H1 (cell line): ENCODE data around the gene RHOBTB1. TPM values are rescaled to one million over a fixed set of nuclear protein-coding genes. Genes with fewer than 3 reads are reported as not detected.

Experiments
- CTCF ChIA-PET: fragments of 300-600 bp; sonication (Branson Sonifier 250); formaldehyde crosslinking; loops from one replicate; lab custom pipeline; 2021; ENCODE audit not compliant: partially characterized antibody; lab: Charles Lee
- POLR2A ChIA-PET: fragments of 300-600 bp; sonication (Branson Sonifier 250); formaldehyde crosslinking; loops from one replicate; lab custom pipeline; 2021; ENCODE audit warnings: inconsistent platforms; ENCODE audit not compliant: partially characterized antibody; lab: Charles Lee
- DNase-seq, 2 experiments: peaks; one replicate each; pipeline versions ENCODE4 v3.0.0 to v3.0.0-alpha.2; 2010 to 2022; ENCODE audit warnings: low spot score in 2 of 2, low read depth in 1 of 2, mixed read lengths in 1 of 2
- FAIRE-seq: peaks from 2 replicates; lab custom pipeline; 2011; peaks lifted over from hg19 to GRCh38; lab: Jason Lieb, UNC
- H2AFZ ChIP-seq: 2 replicates; pipeline ENCODE4 v1.8.1; 2012; ENCODE audit warnings: low read length, inconsistent platforms
- H2AK5ac ChIP-seq: 2 replicates; pipeline ENCODE4 v1.6.1; 2013; ENCODE audit warnings: low read depth, low read length
- H2BK120ac ChIP-seq: replicated peaks from 2 replicates; pipeline ENCODE3; 2013; ENCODE audit warnings: low read depth, low read length, inconsistent platforms
- H2BK12ac ChIP-seq: 2 replicates; pipeline ENCODE4 v1.6.1; 2013; ENCODE audit warnings: low read depth, low read length
- H2BK15ac ChIP-seq: 2 replicates; pipeline ENCODE4 v1.6.1; 2013; ENCODE audit warnings: low read length
- H2BK20ac ChIP-seq: 2 replicates; pipeline ENCODE4 v1.6.1; 2013; ENCODE audit warnings: low read length
- H2BK5ac ChIP-seq: 2 replicates; pipeline ENCODE4 v1.6.1; 2013; ENCODE audit warnings: low read depth, low read length
- H3K14ac ChIP-seq: 2 replicates; pipeline ENCODE4 v1.6.1; 2013; ENCODE audit warnings: inconsistent platforms; ENCODE audit not compliant: insufficient read length
- H3K18ac ChIP-seq: 2 replicates; pipeline ENCODE4 v1.6.1; 2013; ENCODE audit warnings: low read length; ENCODE audit errors: extremely low read depth
- H3K23ac ChIP-seq: 2 replicates; pipeline ENCODE4 v1.6.1; 2013; ENCODE audit warnings: inconsistent platforms; ENCODE audit not compliant: insufficient read length
- H3K23me2 ChIP-seq: 2 replicates; pipeline ENCODE4 v1.6.1; 2013; ENCODE audit warnings: low read depth, low read length
- H3K27ac ChIP-seq: 2 replicates; pipeline ENCODE4 v1.6.1; 2011; ENCODE audit warnings: low read depth, low read length, inconsistent platforms
- H3K27me3 ChIP-seq, 4 experiments: replicated peaks in 1 of 4; 1 replicate in 1 of 4; 2 replicates in 3 of 4; pipeline versions ENCODE4 v1.6.1 to v1.8.1; 2011 to 2013; ENCODE audit warnings: low read length in 3 of 4, mild to moderate bottlenecking in 3 of 4, inconsistent platforms in 2 of 4, mixed read lengths in 2 of 4, moderate library complexity in 1 of 4; ENCODE audit not compliant: control insufficient read depth in 3 of 4, insufficient read depth in 3 of 4; ENCODE audit errors: extremely low read depth in 1 of 4
- H3K36me3 ChIP-seq, 4 experiments: 2 replicates each; pipeline versions ENCODE4 v1.6.1 to v1.8.1; 2011 to 2013; ENCODE audit warnings: mild to moderate bottlenecking in 4 of 4, low read length in 3 of 4, moderate library complexity in 2 of 4, control low read depth in 1 of 4, inconsistent platforms in 1 of 4; ENCODE audit not compliant: insufficient read depth in 4 of 4, control insufficient read depth in 2 of 4
- H3K4ac ChIP-seq: replicated peaks from 2 replicates; pipeline ENCODE3; 2013; ENCODE audit warnings: low read length, low read depth, mixed read lengths, inconsistent platforms; ENCODE audit not compliant: insufficient read length
- H3K4me1 ChIP-seq, 4 experiments: replicated peaks in 1 of 4; 1 replicate in 1 of 4; 2 replicates in 3 of 4; pipeline versions ENCODE4 v1.6.1 to v1.8.1; 2011 to 2013; ENCODE audit warnings: low read length in 3 of 4, inconsistent platforms in 2 of 4, mixed read lengths in 1 of 4; ENCODE audit not compliant: insufficient read depth in 4 of 4, control insufficient read depth in 3 of 4
- H3K4me2 ChIP-seq, 2 experiments: 2 replicates each; pipeline versions ENCODE4 v1.6.1 to v1.8.1; 2011 to 2013; ENCODE audit warnings: low read depth in 2 of 2, low read length in 2 of 2, control low read depth in 1 of 2, inconsistent platforms in 1 of 2, mild to moderate bottlenecking in 1 of 2; ENCODE audit not compliant: insufficient read depth in 1 of 2
- H3K4me3 ChIP-seq, 4 experiments: fragments of 200-600, 300-600 bp in 1 of 4; sonication (generic), shearing (Covaris generic), sonication (Bioruptor Twin) in 1 of 4; 2 replicates each; pipeline versions ENCODE4 v1.5.1 to v1.8.1; 2011 to 2016; ENCODE audit warnings: low read length in 4 of 4, low read depth in 3 of 4, control low read depth in 2 of 4, inconsistent platforms in 2 of 4, mild to moderate bottlenecking in 2 of 4, mixed read lengths in 1 of 4, moderate library complexity in 1 of 4; ENCODE audit not compliant: insufficient read depth in 2 of 4; ENCODE audit errors: extremely low read depth in 1 of 4
- H3K56ac ChIP-seq: replicated peaks from 2 replicates; pipeline ENCODE3; 2013; ENCODE audit warnings: low read depth, mild to moderate bottlenecking, mixed read lengths, low read length, inconsistent platforms; ENCODE audit not compliant: insufficient read length
- H3K79me1 ChIP-seq: 2 replicates; pipeline ENCODE4 v1.6.1; 2013; ENCODE audit warnings: low read depth, low read length, control low read depth
- H3K79me2 ChIP-seq, 2 experiments: 2 replicates each; pipeline versions ENCODE4 v1.6.1 to v1.8.1; 2012 to 2013; ENCODE audit warnings: low read length in 2 of 2, mild to moderate bottlenecking in 2 of 2, inconsistent platforms in 1 of 2; ENCODE audit not compliant: insufficient read depth in 2 of 2, control insufficient read depth in 1 of 2
- H3K9ac ChIP-seq, 4 experiments: replicated peaks in 1 of 4; 1 replicate in 1 of 4; 2 replicates in 3 of 4; pipeline versions ENCODE4 v1.6.1 to v1.8.1; 2011 to 2013; ENCODE audit warnings: low read depth in 3 of 4, low read length in 3 of 4, control low read depth in 2 of 4, mild to moderate bottlenecking in 2 of 4, moderate library complexity in 2 of 4, inconsistent platforms in 1 of 4; ENCODE audit errors: extremely low read depth in 1 of 4
- H3K9me3 ChIP-seq, 2 experiments: 2 replicates each; pipeline versions ENCODE4 v1.6.1 to v1.8.1; 2012 to 2013; ENCODE audit warnings: mild to moderate bottlenecking in 2 of 2, moderate library complexity in 2 of 2, control low read depth in 1 of 2, inconsistent platforms in 1 of 2, low read depth in 1 of 2, low read length in 1 of 2, mixed read lengths in 1 of 2; ENCODE audit not compliant: insufficient read depth in 2 of 2
- H4K20me1 ChIP-seq, 2 experiments: replicated peaks in 1 of 2; 2 replicates each; pipeline versions ENCODE3 to v1.8.1; 2011 to 2013; ENCODE audit warnings: inconsistent platforms in 2 of 2, low read length in 2 of 2, mild to moderate bottlenecking in 1 of 2; ENCODE audit not compliant: insufficient read depth in 2 of 2, control insufficient read depth in 1 of 2
- H4K5ac ChIP-seq: 2 replicates; pipeline ENCODE4 v1.6.1; 2013; ENCODE audit warnings: low read length, low read depth, mixed read lengths, inconsistent platforms; ENCODE audit not compliant: insufficient read length
- H4K8ac ChIP-seq: 2 replicates; pipeline ENCODE4 v1.8.0; 2013; ENCODE audit warnings: mild to moderate bottlenecking, moderate library complexity, low read length, inconsistent platforms; ENCODE audit not compliant: insufficient read depth; ENCODE audit errors: extremely low read depth
- H4K91ac ChIP-seq: replicated peaks from 2 replicates; pipeline ENCODE3; 2013; ENCODE audit warnings: low read length, mixed read lengths, inconsistent platforms; ENCODE audit not compliant: insufficient read length
- ATF3 ChIP-seq: IDR thresholded peaks from 2 replicates; pipeline ENCODE4 v1.6.1; 2011; ENCODE audit warnings: low read depth, mild to moderate bottlenecking, low read length; ENCODE audit not compliant: insufficient read depth
- CBX5 ChIP-seq: fragments of 300-800, 300-1000 bp; sonication (generic); IDR thresholded peaks from 2 replicates; pipeline ENCODE4 v1.7.1; 2016; ENCODE audit warnings: antibody characterized with exemption, low read length, low read depth
- EGR1 ChIP-seq: IDR thresholded peaks from 2 replicates; pipeline ENCODE4 v1.6.1; 2011; ENCODE audit warnings: low read depth, low read length, borderline replicate concordance
- EZH2 ChIP-seq: fragments of 200-600 bp; sonication (generic); IDR thresholded peaks from 2 replicates; pipeline ENCODE4 v1.7.1; 2012; ENCODE audit warnings: low read depth, mild to moderate bottlenecking, moderate library complexity, low read length, inconsistent platforms; ENCODE audit not compliant: severe bottlenecking
- GTF2F1 ChIP-seq: IDR thresholded peaks from 2 replicates; pipeline ENCODE4 v1.6.1; 2012; ENCODE audit warnings: low read depth, low read length, improper control_type of control experiment, borderline replicate concordance
- JUN ChIP-seq: IDR thresholded peaks from 2 replicates; pipeline ENCODE4 v1.6.1; 2011; ENCODE audit warnings: low read depth, mild to moderate bottlenecking, improper control_type of control experiment, low read length
- KDM5A ChIP-seq: fragments of 200-600 bp; IDR thresholded peaks from 2 replicates; pipeline ENCODE4 v1.7.1; 2012; ENCODE audit warnings: mild to moderate bottlenecking, low read length, inconsistent platforms, mixed read lengths
- RBBP5 ChIP-seq: IDR thresholded peaks from 2 replicates; pipeline ENCODE4 v1.7.1; 2012; ENCODE audit warnings: low read depth, mild to moderate bottlenecking, inconsistent platforms, low read length, moderate library complexity, borderline replicate concordance
- SP4 ChIP-seq: IDR thresholded peaks from 2 replicates; pipeline ENCODE4 v1.6.1; 2012; ENCODE audit warnings: low read length, inconsistent platforms
- TBP ChIP-seq: IDR thresholded peaks from 2 replicates; pipeline ENCODE4 v1.6.1; 2011; ENCODE audit warnings: low read depth, low read length, improper control_type of control experiment
- ZNF274 ChIP-seq: IDR thresholded peaks from 2 replicates; pipeline ENCODE4 v1.7.0; 2012; ENCODE audit warnings: low read length, borderline replicate concordance; ENCODE audit errors: extremely low read depth
- WGBS, 2 experiments: shearing (Covaris generic) in 1 of 2; methylation state at CpG; one replicate each; pipeline versions ENCODE4 v1.1.6 to v1.1.7; 2013 to 2015; ENCODE audit warnings: low lambda C conversion rate in 2 of 2, mixed read lengths in 2 of 2, inconsistent platforms in 1 of 2, low coverage in 1 of 2, missing lambda C conversion rate in 1 of 2; ENCODE audit not compliant: insufficient replicate concordance in 2 of 2, insufficient coverage in 1 of 2, insufficient read length in 1 of 2; ENCODE audit errors: extremely low coverage in 1 of 2, missing lambda C conversion rate in 1 of 2; 5-methylcytosine and 5-hydroxymethylcytosine counted together
- polyA plus RNA-seq, 7 experiments: library from polyadenylated mRNA; depleted of rRNA in 3 of 7; stranded (reverse) in 5 of 7; unstranded in 2 of 7; fragments of >200 nt in 5 of 7; fragments of 200-250 nt in 2 of 7; gene quantifications; 1 replicate in 5 of 7; 2 replicates in 1 of 7; 4 replicates in 1 of 7; pipeline versions ENCODE4 v1.2.1 to v1.2.3, GENCODE V29; 2011 to 2013; ENCODE audit warnings: missing spikeins in 2 of 7, mixed read lengths in 2 of 7
- total RNA-seq: library from RNA; stranded (reverse); fragmentation: NEBNext Ultra II Directional; extraction: Animal tissue kit (Norgen Biotek cat#: 25700); gene quantifications from 2 replicates; pipeline ENCODE4 v1.2.1, GENCODE V29; 2021

Gene RHOBTB1
- total and polyA plus RNA-seq, 2 of the 8 experiments (the other 6 are each of a cell fraction or from before 2014, with no cell fraction given), result 6.1 to 7.4 TPM

- no peak overlapping the region for H3K27ac ChIP-seq
- H3K79me2 ChIP-seq, result no peaks in the 10 kb centered on the region
- FAIRE-seq, result no peak
- H4K20me1 ChIP-seq, result no peaks in the 10 kb centered on the region
- no peak overlapping the region for H4K91ac ChIP-seq
- no peaks in the 10 kb centered on the region for H3K79me1 ChIP-seq
- no peak overlapping the region for H2BK5ac ChIP-seq
- H3K18ac ChIP-seq, result no peak overlapping the region
- no peak overlapping the region for H3K9ac ChIP-seq
- no peaks in the 10 kb centered on the region for H3K27me3 ChIP-seq
- no peak overlapping the region for H2AFZ ChIP-seq
- H4K5ac ChIP-seq, result no peak overlapping the region
- H3K4ac ChIP-seq, result no peak overlapping the region
- no peaks in the 10 kb centered on the region for H3K23me2 ChIP-seq
- 77% methylated on average over 3 of the region's 3 CpGs; no CpG with 5 or more reads in 1 of the 2 experiments for WGBS, 2 experiments
- no peak overlapping the region for H4K8ac ChIP-seq
- no peak overlapping the region for H2BK20ac ChIP-seq
- no peak overlapping the region for H3K4me3 ChIP-seq
- H3K14ac ChIP-seq, result no peak overlapping the region
- H2BK120ac ChIP-seq, result no peak overlapping the region
- H3K4me1 ChIP-seq, result no peaks in the 10 kb centered on the region
- CTCF ChIA-PET, result interaction anchor here (1.3 kb wide), 1 partner anchor 13 kb away, joined by 3 read pairs; no protein-coding TSS in a partner anchor
- H2AK5ac ChIP-seq, result no peak overlapping the region
- POLR2A ChIA-PET, result no interaction called here
- H3K23ac ChIP-seq, result no peak overlapping the region
- H3K36me3 ChIP-seq, result no peaks in the 10 kb centered on the region
- no peak overlapping the region for H3K4me2 ChIP-seq
- no peaks in the 10 kb centered on the region for H3K9me3 ChIP-seq
- no peak overlapping the region for H3K56ac ChIP-seq
- H2BK15ac ChIP-seq, result no peak overlapping the region
- TF ChIP-seq GTF2F1 (no peak), ZNF274 (no peak), ATF3 (no peak), SP4 (no peak), TBP (no peak), CBX5 (no peak), JUN (no peak), KDM5A (no peak), EZH2 (no peak), EGR1 (no peak), RBBP5 (no peak)
- DNase-seq, result no peak
- no peak overlapping the region for H2BK12ac ChIP-seq
Observed at GRCh38 chr10:60913657-60914056, 30.3 kb downstream of the RHOBTB1 start.
